NCI-H345 (cell line): Measurements from ENCODE around the gene ASS1.
"Not testable (repeated sequence)": the region's sequence is repeated elsewhere in the genome, so short reads cannot be mapped to it uniquely, and the experiment has no call there.

Experiments
- DNase-seq: peaks from one replicate; lab custom pipeline; 2025; lab: John Stamatoyannopoulos, UW

ASS1 gene

DNA sequence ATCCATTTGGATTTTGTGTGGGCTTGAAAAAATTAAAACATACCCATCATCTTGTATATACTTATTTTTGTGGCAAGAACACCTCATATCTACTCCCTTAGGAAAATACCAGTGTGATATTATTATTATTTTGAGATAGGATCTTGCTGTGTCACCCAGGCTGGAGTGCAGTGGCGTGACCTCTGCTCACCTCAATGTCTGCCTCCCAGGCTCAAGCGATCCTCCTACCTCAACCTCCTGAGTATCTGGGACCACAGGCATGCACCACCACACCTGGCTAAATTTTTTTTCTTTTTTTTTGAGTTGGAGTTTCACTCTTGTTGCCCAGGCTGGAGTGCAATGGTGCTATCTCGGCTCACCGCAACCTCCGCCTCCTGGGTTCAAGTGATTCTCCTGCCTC is 10.1 kb upstream of the ASS1 start:
- DNase-seq, result not testable (repeated sequence)

DNA sequence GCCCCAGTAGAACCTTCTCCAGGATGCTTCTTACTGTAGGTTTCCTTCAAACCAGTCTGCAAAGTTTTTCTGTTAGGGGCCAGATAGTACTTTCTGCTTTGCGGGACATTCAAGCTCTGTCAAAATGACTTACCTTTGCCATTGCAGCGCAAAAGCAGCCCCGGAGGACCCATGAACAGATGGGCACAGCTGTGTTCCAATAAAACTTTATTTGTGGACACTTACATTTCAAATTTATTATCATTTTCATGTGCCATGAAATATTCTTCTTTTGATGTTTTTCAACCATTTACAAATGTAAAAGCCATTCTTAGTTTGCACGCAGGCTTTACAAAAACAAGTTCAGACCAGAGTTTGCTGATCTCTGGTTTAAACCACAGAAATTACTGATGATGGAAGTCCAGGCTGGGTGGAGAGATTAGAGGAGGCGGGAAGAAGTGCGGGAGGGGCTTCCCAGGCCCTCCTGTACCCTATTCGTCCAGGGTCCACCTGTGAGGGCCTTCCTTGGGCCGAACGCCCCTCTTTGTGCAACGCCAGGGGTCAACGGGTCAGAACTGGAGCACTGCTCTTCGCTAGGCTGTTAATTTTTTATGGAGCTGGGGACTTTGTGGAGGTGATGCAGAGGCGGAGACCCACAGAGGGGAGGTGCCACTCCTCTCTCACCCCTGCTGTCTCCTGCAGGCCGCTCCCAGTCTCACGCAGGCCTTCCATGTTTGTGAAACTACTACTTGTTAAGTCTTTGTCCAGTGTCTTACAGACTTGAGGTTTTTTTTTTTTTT is 7.6 kb upstream of the ASS1 start:
- no peak for DNase-seq

DNA sequence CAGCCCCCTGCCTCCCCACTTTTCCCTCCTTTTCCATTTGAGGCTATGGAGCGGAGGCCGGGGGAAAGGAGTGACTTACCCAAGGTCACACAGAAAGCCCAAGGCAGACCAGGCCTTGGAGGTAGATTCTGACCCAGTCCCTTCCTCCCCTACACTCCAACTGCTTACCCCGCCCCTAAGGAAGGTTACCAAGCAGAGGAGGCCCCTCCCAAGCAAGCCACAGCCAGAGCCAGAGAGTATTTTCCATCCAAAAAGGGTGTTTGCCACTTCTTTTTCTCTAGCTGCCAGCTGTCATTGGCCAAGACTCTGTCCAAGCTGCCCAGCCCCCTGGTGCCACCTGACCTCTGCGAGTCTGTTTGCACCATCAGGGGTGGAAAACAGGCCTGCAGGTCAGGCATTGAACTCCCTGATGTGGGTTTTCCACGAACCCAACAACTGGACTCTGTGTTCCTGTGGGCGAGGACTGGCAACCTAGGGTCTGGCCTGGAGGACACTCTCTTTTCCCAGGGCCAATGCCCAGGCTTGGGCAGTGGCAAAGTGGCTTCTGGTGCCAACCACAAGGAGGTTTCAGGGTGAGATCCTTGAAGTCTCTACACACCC is 6.3 kb upstream of the ASS1 start:
- DNase-seq, result no peak

DNA sequence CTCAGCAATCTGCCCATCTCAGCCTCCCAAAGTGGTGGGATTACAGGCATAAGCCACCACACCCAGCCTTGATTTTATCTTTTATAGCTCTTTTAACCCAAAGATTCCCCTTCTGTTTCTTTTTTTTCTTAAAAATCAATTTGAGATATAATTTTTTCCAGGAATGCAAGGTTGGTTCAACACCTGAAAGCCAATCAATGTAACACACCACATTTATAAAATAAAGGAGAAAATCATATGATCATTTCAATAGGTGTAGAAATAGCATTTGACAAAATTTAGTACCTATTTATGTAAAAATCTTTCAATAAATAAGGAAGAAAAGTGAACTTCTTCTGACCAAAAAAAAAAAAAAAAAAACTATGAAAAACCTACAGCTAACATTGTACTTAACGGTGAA is 3.7 kb upstream of the ASS1 start:
- DNase-seq, result no peak

DNA sequence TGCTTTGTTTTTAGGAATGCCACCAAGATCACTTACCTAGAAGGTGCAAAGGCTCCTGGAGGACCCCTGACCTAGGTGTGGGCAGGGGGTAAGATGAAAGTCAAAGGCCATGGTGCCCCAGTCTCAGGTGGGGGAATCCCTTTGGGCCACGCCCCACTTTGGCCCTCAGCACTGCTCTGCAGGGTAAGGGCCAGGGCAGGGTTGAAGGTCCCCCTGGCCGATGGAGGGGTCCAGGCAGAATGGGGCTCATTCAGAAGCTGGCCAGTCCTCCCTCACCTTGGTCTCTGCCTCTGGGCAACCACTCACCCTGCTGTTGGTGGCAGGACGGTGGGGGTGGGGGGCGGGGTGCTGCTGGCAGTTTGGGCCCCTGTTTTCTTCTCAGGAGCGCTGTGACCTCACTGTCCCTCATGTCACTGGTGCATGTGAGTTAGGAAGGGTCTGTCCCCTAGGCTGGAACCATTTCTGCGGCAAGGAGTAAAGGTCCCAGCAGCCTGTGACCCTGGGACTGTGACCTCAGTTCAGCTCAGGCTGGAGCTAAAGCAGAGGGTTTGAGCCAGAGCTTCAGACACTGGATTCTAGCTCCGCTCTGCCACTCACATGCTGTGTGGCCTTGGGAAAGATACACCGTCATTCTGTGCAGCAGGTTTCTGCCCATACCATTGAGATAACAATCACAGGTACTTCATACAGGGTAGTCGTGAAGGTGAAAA is 1.9 kb upstream of the ASS1 start:
- DNase-seq, result no peak

DNA sequence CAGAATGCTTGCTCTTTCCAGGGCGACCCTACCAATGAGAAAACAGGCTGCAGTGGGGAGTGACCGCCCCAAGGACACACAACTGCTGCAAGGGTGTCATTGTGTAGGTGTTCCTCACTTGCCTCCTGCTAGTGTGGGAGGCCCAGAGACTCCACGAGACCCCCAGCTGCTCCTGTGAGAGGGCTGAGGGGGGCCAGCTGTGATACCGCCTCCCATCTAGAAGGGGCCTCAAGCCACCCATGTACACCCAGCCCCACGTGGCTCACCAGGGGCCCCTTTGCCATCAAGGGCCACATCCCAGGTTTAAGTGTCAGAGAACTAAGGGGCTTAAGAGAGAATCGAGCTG is 1.3 kb upstream of the ASS1 start:
- DNase-seq, result no peak

DNA sequence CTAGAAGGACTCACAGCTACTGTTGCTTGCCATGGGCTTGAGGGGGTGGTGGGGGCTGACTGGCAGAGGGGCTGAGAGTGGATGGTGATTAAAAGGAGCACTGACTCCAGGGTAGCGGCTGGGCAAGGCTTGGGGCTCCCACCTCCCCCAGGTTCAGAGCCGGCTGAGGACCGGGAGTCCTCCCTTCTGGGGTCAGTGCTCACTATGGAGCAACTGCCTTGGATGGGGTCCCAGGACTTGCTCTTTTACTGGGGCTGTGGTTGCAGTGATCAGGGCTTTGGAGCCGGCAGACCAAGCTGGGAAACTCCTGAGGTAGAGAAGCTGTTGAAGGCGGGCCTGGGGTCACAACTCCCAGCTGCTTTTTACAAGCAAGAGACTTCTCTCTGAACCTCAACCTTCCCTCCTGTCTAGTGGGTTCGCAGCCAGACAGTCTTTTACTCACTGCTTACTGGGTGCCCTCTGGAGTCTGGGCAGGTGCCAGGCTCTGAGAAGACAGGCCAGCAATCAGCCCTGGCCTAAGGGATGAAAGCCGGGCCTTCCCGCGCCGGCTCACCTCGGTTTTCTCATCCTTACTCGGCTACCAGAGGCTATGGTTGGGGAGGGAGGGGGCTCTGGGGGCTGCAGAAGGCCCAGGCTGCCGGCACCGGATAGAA is 795 bp upstream of the ASS1 start:
- DNase-seq, result no peak

DNA sequence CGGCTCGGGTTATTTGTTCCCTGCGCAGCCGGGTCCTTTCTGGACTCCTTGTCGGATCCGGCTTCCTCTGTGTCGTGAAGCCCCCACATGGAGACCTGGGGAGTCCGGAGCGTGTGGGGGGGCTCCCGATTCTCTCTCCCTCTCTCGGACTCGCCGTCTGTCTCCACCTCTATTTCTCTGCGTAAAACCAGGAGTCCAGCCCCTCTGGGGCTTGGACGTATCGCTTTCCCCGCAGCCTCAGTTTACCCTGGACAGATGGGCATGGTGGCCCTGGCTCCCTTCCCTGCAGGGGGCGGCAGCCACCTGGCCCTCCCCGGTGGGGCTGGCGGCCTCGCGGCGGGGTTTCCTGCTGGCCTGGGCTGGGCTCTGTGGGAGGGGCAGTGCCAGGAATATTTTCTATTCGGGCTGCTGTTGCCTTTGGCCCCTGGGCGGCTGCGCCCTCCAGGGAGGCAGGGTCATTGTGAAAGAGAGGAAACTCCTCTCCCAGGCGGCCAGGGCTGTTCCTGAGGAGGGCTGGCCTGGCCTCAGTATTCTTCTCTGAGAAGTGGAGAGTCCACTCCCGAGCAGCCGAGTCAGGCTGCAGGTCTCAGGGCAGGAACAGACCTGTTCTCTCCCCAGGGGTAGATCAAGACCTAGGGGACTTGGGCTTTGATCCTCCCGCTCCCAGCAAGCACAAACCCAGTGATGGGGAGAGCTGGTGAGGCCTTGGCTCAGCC is 665 bp downstream of the ASS1 start:
- peak; percentile 36 for DNase-seq

DNA sequence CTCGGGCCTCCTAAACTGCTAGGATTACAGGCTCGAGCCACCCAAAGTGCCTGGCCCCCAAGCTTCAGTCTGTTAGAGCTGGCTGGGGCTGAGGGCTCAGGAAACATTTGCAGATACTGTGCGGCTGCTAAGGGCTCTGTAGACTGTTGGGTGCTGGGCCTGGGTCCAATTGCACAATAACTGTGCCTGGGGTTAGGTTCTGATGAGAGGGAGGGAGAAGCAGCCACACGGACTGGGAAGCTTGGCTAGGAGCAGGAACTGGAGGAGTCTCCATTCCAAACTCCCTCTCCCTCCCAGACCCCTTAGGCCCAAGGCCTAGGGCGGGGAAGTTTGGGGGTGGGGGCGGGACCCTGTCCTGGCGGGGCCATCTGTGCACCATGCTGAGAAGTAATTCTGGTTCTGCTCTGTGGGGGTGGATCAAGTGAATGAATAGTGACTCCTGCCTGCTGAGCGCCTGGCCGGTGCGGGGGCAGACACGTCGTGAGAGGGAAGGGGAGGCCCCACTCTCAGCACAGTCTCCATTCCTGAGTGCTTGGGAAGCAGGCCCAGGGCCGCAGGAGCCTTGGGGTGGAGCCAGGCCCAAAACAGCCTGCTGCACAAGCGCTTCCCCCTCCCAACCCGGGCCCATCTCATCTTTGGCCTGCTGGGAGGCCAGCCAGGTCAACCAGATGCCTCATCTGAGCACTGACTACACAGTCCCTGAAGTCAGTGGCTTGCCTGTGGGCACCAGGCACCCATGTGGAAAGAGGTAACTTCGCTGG is 1.5 kb downstream of the ASS1 start:
- no peak for DNase-seq

DNA sequence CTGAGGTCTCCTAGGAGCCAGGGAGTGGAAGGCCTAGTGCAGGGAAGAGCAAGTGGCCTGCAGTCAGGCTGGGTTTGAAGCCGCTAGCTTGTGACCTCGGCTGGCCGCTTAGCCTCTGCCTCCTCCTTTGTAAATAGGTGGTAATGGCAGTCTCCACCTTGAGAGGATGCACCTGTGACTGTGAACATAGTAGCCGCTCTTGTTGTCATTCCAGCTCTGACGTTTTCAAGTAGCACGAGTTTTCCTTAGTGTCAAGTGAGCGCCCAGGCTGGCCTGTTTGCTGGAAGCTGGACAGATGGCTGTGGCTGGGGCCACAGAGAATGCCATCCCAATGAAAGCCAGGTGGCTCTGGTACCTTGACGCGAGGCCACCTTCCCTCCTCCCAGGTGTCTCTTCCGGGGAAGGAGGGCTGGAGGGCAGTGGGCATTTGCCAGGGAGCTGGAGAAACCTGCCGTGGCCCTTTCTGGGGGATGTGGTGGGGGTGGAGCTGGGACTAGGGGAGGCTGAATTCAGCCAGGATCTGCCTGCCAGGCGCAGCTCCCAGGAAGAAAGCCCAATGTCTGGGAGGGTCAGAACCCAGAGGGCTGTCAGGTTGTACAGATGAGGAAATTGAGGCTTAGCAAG is 2.5 kb downstream of the ASS1 start:
- no peak for DNase-seq

DNA sequence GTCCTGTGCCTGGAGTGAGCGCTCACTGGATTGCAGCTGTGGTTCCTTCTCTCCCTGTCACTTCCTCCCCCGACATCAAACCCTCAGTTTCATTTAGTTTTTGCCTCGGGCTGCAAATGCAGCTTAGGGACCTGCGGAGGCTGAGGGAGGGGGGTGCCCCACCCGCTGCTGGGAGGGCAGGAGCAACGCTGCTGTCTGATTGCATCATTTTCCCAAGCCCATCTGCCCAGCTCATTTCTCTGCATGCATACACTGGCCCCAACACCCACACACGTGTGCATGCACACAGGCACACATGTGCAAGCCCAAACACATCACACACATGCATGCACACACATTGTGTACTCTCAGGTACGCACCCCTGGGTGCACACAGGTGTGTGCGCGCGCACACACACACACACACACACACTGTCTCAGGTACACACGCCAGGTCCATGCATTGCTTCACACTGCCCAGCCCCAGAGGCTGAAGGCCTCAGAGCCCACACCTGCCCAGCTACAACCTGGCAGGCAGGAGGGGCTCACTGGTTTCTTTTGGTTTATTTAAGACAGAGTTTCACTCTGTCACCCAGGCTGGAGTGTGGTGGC is 3.4 kb downstream of the ASS1 start:
- peak; percentile 43 for DNase-seq

DNA sequence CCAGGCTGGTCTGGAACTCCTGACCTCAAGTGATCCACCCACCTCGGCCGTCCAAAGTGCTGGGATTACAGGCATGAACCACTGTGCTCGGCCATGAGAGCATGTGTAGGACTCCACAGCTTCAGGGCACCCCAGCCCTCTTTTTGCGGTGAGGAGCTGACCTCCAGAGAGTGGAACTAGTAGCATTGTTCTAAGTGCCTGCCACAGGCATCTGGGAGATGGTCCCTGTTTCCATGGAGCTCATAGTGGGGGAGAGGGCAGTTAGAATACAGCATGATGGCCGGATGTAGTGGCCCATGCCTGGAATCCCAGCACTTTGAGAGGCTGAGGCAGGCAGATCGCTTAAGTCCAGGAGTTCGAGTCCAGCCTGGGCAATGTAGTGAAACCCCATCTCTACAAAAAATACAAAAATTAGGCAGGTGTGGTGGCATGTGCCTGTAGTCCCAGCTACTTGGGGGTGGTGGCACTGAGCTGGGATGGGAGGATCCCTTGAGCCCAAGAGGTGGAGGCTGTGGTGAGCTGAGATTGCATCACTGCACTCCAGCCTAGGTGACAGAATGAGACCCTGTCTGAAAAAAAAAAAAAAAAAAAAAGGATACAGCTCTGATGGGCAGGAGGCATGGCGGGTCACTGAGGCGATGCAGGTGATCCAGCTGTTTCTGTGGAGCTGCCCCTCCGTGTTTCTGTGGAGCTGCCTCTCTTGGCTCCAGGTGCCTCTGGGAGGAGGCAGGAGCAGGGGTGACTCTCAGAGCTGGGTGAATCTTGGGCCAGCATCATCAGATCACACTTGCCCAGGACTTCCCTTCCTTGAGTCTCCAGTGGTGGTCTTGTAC is 4.2 kb downstream of the ASS1 start:
- DNase-seq, result no peak

DNA sequence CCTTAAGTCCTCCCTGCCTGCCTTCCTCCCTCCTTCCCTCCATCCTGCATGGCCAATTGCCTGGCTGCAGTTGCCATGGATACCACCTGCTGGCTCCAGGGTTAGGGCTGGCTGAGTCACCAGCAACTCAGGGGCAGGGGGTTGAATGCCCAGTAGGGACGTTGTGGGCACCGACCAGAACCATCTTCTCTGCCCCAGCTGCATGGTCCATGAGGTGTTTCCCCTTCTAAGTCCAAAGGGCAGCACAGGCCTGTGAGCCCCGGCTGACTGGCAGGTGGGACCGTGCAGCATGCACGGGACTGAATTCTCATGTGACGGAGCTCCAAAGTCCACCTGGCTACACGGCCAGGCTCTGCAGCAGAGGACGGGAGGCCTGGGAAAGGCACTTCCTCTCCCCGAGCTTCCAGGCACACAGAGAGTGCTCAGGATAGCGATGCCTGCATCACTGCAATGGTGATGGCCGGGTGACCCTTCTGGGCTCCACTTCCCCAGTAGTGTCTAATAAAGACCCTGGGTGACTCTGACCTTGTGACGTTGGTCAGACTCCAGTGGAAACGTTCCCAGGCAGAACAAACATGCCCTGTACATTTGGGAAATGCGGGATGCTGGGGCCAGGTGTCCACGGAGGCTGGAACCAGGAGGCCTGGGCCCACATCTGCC is 5.7 kb downstream of the ASS1 start:
- DNase-seq, result no peak

DNA sequence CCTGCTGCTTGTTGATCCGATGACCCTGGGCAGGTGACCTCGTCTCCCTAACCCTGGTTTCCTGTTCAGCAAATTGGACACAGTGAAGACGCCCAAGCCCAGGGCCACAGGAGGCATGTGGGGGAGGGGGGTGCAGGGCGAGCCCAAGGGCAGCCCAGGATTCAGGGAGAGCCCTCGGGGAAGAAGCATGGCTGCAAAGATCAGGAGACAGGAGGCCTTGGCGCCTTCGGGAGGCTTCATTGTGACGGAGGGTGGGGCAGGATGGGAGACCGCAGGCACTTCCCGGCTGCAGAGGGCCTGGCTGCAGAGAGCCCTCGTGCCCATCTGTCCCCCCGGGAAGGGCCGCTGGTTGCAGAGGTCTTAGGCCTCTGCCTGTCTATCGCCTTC is 6.2 kb downstream of the ASS1 start:
- DNase-seq, result no peak

DNA sequence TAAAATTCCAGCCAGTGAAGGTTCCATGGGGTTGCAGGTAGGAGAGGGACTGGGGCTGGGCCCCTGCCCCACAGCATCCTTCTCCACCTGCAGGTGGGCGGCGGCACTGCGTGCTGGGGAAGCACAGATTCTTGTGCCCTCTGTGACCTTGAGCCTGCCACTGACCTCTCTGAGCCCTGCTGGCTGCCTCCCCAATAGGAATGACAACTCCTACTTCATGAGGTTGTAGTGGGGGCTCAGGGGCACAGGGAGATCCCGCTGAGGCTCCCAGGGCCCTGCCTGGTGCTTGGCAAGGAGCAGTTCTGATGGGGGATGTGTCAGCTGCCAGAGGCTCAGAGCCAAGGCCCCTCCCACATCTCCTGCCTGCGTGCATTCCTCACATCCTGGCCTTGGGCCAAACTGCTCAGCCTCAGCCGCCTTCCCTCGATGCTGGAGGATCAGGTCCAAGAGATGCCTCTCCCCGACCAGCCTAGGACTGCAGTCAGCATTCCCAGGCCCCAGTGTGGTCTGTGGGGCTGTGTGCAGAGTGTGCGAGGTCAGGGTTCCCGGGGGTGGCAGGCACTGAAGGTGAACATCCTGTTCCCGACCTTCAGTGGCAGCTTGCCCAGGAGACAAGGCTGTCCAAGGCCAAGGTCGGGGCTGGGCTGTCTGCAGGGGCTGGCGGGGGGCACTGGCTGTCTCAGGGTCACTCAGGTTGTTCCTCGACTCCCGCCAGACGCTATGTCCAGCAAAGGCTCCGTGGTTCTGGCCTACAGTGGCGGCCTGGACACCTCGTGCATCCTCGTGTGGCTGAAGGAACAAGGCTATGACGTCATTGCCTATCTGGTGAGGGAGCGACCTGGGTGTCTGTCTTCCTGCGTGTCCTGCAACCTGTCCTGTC is 7.0 kb downstream of the ASS1 start:
- peak; percentile 92 for DNase-seq

DNA sequence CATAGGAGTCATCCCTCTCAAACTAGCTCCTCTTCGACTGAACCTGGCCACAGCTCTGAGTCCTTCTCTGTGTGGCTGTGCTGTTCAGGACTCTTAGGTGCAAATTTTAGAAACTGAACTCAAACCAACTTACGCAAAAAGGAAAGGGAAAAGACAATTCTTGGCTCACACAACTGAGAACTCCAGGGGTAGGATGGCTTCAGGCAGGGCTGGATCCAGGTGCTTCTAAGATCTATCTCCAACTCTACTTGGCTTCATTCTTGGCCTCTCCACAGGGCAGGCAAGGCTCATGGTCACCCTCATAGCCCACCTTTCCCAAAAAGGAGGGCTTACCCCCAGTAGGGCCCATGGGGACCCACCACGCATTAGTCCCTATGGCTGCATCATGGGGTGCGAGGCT is 8.1 kb downstream of the ASS1 start:
- no peak for DNase-seq

DNA sequence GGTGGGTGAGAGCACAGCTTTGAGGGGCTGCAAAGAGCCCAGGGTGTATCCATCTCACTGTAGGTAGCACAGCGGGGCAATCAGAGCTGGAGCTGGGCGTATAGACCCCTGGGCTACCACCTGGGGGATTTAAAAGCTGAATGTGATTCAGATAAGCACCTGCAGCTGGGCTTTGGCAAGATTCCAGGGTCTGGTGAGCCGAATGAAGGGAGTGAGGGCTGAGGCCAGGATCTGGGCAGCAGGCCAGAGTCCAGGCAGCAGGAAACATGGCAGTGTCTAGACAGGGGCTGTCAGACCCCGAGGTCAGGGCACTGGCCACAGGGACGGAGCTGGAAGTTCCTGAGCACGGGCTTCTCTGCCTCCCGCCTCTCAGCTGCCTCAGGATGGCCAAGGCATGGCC is 8.7 kb downstream of the ASS1 start:
- peak; percentile 96 for DNase-seq

DNA sequence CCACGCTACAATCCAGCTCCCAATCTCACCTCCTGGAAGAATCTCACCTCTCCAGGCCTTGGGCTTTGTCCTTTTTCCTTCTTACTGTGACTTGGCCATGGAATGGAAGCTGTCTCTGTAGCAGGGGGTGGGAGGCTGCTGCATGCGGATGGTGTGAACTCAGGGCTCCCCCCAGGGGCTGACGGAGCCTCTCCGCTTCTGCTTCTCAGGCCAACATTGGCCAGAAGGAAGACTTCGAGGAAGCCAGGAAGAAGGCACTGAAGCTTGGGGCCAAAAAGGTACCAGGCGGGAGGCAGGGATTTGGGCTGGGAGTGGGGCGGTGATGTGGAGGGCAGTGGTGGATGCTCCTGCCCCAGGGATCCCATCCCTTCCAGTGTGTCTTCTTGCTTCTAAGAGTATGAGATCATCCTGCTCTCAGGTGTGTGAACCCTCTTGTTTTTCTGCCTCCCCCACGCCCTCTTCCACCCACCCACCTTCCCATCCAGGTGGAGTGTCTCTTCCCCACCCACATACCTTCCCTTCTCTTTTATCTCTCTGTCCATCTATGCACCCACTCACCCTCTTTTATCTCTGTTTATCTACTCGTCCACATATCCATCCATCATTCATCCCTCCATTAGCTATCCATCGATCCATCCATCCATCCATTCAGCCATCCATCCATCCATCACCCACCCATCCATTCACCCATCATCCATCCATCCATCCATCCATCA is 9.5 kb downstream of the ASS1 start:
- no peak for DNase-seq
